B cell (primary cell): Measurements from ENCODE around the gene NFATC2.

Source experiments
- EZH2 ChIP-seq: IDR thresholded peaks from 2 replicates; pipeline ENCODE4 v1.6.1; 2012; ENCODE audit warnings: borderline replicate concordance, low read depth, mild to moderate bottlenecking, moderate library complexity, low read length; ENCODE audit not compliant: insufficient read depth, poor library complexity, severe bottlenecking
- TF ChIP-seq, protein P1 (sequence below): fragments of 200-600 bp; IDR thresholded peaks from one replicate; pipeline ENCODE4 v1.8.0; 2022; ENCODE audit warnings: antibody characterized with exemption, mild to moderate bottlenecking

DNA sequence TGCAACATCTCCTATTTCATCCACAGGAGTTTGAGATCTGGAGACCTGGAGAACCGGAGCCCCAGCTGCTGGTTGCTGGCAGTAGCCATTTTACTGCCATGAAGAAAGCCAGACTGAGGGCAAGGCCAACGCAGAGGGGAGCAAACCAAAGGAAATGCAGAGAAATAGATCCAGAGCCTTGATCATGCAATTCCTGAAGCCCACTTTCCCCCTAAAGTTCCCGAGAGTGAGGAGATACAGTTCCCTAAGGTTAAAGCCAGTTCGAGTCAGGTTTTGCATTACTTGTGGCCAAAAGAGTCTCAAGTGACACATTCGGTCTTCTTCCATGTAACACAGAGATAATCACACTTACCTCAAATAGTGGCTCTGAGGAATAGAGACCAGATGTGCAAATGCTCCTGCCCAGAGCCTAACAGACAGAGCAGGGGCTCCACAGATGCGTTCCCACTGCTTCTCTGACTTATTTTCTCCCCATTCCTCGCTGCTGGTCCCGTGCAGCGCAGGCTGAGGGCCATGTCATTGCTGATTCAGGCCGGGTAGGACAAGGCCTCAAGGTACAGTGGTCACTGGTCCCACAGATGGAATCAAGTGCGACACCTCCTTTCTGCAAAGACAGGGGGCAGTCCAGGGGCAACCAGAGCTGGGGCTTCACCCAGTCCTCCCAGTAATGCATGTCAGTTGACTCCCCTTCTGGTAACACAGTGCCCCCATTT, 35.1 kb upstream of the NFATC2 start:
- TF ChIP-seq, protein P1, sequence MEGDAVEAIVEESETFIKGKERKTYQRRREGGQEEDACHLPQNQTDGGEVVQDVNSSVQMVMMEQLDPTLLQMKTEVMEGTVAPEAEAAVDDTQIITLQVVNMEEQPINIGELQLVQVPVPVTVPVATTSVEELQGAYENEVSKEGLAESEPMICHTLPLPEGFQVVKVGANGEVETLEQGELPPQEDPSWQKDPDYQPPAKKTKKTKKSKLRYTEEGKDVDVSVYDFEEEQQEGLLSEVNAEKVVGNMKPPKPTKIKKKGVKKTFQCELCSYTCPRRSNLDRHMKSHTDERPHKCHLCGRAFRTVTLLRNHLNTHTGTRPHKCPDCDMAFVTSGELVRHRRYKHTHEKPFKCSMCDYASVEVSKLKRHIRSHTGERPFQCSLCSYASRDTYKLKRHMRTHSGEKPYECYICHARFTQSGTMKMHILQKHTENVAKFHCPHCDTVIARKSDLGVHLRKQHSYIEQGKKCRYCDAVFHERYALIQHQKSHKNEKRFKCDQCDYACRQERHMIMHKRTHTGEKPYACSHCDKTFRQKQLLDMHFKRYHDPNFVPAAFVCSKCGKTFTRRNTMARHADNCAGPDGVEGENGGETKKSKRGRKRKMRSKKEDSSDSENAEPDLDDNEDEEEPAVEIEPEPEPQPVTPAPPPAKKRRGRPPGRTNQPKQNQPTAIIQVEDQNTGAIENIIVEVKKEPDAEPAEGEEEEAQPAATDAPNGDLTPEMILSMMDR: no peak
- TF ChIP-seq EZH2: no peak
